ENCODE measurements around the gene ELANE. TPM values are rescaled to one million over a fixed set of nuclear protein-coding genes. Genes with fewer than 3 reads are reported as not detected.

The ELANE gene
- total RNA-seq, 2 experiments from 2014 or later: not detected

DNA sequence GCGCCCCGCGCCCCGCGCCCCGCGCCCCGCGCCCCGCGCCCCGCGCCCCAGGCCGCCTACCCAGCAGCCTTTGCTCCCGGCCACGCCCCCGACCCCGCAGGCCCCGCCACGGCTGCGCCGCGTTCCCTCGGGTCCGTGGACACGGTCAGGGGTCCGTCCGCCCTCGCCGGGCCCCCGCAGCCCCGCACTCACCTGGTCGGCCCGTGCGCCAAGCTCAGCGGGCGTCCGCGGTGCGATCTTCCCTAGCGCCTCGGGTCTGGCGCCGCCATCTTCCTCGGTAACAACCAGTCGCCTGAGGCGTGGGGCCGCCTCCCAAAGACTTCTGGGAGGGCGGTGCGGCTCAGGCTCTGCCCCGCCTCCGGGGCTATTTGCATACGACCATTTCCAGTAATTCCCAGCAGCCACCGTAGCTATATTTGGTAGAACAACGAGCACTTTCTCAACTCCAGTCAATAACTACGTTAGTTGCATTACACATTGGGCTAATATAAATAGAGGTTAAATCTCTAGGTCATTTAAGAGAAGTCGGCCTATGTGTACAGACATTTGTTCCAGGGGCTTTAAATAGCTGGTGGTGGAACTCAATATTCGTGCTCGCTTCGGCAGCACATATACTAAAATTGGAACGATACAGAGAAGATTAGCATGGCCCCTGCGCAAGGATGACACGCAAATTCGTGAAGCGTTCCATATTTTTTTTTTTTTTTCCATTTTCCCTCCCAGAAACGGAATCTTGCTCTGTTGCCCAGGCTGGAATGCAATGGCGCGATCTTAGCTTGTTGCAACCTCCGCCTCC lies 41.0 kb downstream of the ELANE start, which contains the start of the genes MED16 and RNU6-9:
TSS of gene MED16 (minus strand) at position 294 of the 796 bp plus-strand sequence. CDS start 2,056 bp downstream, outside the sequence.
TSS of gene RNU6-9 (plus strand) at position 591 of the 796 bp plus-strand sequence.
- Mint-ChIP-seq H3K4me3 (peak within 1 kb of the TSS; percentile 83), H3K9me3 (no peaks in the 10 kb centered on the region), H3K36me3 (peaks cover 16% of the 10 kb centered on the region), H3K27me3 (peaks cover 3% of the 10 kb centered on the region), H3K27ac (peak within 1 kb of the TSS; percentile 99), H3K4me1 (ENCODE audit: low read depth) (peaks cover 11% of the 10 kb centered on the region)
- DNase-seq: peak; percentile 93
- CTCF ChIA-PET: interaction anchor here (0.7 to 1.2 kb wide), 6 partner anchors 30 to 933 kb away, joined by 3 to 5 read pairs (median 4); partner anchors contain the start of gene WDR18
- POLR2A ChIA-PET: interaction anchor here (0.9 to 2.0 kb wide), 4 partner anchors 9 to 27 kb away, joined by 3 to 7 read pairs (median 5); partner anchors contain the start of gene R3HDM4
- intact Hi-C loops (cut with micrococcal nuclease): loop anchor here (1.0 to 2.0 kb wide), 3 partner anchors 16 to 96 kb away; partner anchors contain the start of gene PTBP1

DNA sequence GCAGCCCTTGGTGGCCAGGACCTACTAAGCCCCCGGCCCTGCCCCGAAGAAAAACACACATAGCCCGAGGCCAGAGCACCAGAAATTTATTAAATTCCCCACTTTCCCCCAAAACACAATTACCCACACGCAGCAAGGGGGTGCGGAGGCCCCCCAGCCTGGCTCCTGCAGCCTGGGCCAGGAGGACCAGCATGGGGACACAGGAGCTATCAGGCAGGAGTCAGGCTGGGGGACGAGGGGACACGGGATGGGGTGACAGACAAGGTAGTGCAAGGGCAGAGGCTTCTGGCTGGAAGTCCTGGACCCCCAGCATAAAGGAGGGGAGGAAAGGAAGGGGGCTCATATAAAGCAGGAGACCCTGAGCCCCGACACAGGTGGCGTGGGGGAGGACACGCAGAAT lies 44.3 kb downstream of the ELANE start:
- intact Hi-C loops (cut with micrococcal nuclease): no loop called here
- Mint-ChIP-seq H3K9me3 (no peaks in the 10 kb centered on the region), H3K4me1 (ENCODE audit: low read depth) (peaks cover 16% of the 10 kb centered on the region), H3K27me3 (peaks cover 3% of the 10 kb centered on the region), H3K4me3 (no peak overlapping the region), H3K36me3 (peaks cover 16% of the 10 kb centered on the region), H3K27ac (no peak overlapping the region)
- DNase-seq: no peak
- ChIA-PET POLR2A (no interaction called here), CTCF (no interaction called here)

GRCh38 chr19:896999-897398 lies 44.9 kb downstream of the ELANE start:
- Mint-ChIP-seq H3K27ac (no peak overlapping the region), H3K36me3 (peaks cover 19% of the 10 kb centered on the region), H3K4me1 (ENCODE audit: low read depth) (peaks cover 17% of the 10 kb centered on the region), H3K27me3 (peaks cover 3% of the 10 kb centered on the region), H3K4me3 (no peak overlapping the region), H3K9me3 (no peaks in the 10 kb centered on the region)
- intact Hi-C loops (cut with micrococcal nuclease): no loop called here
- CTCF ChIA-PET: no interaction called here
- DNase-seq: no peak
- POLR2A ChIA-PET: no interaction called here

- intact Hi-C loops (cut with micrococcal nuclease): no loop called here
- ChIA-PET POLR2A (no interaction called here), CTCF (no interaction called here)
- H3K27ac Mint-ChIP-seq: no peak overlapping the region
- no peak overlapping the region for H3K4me3 Mint-ChIP-seq
- H3K36me3 Mint-ChIP-seq: peaks cover 21% of the 10 kb centered on the region
- no peak for DNase-seq
- H3K27me3 Mint-ChIP-seq: peaks cover 3% of the 10 kb centered on the region
- H3K4me1 Mint-ChIP-seq (ENCODE audit: low read depth): peaks cover 17% of the 10 kb centered on the region
- no peaks in the 10 kb centered on the region for H3K9me3 Mint-ChIP-seq
These were observed 45.4 kb downstream of the ELANE start for GRCh38 chr19:897442-898039.

- Mint-ChIP-seq H3K4me1 (ENCODE audit: low read depth) (peaks cover 10% of the 10 kb centered on the region), H3K27me3 (no peaks in the 10 kb centered on the region), H3K36me3 (peaks cover 16% of the 10 kb centered on the region), H3K9me3 (no peaks in the 10 kb centered on the region), H3K27ac (no peak overlapping the region), H3K4me3 (no peak overlapping the region)
- CTCF ChIA-PET: interaction anchor here (1.0 kb wide), 1 partner anchor 20 kb away, joined by 3 read pairs; no protein-coding TSS in a partner anchor
- intact Hi-C loops (cut with micrococcal nuclease): no loop called here
- POLR2A ChIA-PET: no interaction called here
- DNase-seq: peak; percentile 38
These were observed 46.6 kb downstream of the ELANE start for GRCh38 chr19:898663-899062.

DNA sequence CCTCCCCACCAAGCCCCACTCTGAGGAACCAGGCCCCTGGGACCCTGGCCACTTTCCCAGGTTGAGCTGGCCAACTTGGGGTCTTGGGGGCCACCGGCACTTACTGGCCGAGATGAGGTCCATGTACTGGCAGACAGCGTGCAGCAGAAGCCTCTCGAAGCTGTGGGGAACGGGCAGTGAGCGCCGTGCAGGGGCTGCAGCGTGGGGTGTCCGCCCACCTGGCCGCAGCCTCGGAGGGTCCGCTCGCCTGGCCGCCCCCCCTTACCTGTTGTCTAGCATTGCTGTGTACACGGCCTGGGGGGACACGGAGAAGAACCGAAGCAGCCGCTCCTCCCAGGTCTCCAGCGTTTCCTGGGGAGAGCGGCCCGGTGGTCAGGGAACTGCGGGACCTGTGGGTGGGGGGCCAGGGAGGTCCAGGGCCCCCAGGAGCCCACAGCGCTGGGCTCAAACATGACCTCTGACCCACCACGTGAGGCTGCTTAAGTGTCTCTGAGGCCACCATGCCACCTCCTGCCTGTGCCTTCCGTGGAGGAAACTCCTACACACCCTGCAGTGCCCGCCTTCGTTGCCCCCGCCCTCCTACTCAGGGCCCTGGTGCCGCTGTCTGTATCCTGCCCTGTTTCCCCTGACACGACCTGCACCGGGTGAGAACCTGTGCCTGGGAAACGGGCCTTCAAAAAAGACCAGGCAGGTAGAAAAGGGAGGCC lies 47.4 kb downstream of the ELANE start:
- Mint-ChIP-seq H3K27ac (no peak overlapping the region), H3K27me3 (no peaks in the 10 kb centered on the region), H3K36me3 (peaks cover 19% of the 10 kb centered on the region), H3K4me3 (no peak overlapping the region), H3K9me3 (no peaks in the 10 kb centered on the region), H3K4me1 (ENCODE audit: low read depth) (peaks cover 13% of the 10 kb centered on the region)
- ChIA-PET CTCF (no interaction called here), POLR2A (no interaction called here)
- no peak for DNase-seq
- intact Hi-C loops (cut with micrococcal nuclease): no loop called here

GRCh38 chr19:900043-900301 lies 47.9 kb downstream of the ELANE start:
- Mint-ChIP-seq H3K27ac (no peak overlapping the region), H3K4me1 (ENCODE audit: low read depth) (peaks cover 13% of the 10 kb centered on the region), H3K9me3 (no peaks in the 10 kb centered on the region), H3K4me3 (no peak overlapping the region), H3K36me3 (peaks cover 19% of the 10 kb centered on the region), H3K27me3 (no peaks in the 10 kb centered on the region)
- intact Hi-C loops (cut with micrococcal nuclease): no loop called here
- ChIA-PET CTCF (no interaction called here), POLR2A (no interaction called here)
- no peak for DNase-seq

- Mint-ChIP-seq H3K27ac (no peak overlapping the region), H3K4me3 (no peak overlapping the region), H3K27me3 (no peaks in the 10 kb centered on the region), H3K9me3 (no peaks in the 10 kb centered on the region), H3K36me3 (peaks cover 19% of the 10 kb centered on the region), H3K4me1 (ENCODE audit: low read depth) (peaks cover 13% of the 10 kb centered on the region)
- CTCF ChIA-PET: no interaction called here
- POLR2A ChIA-PET: no interaction called here
- peak; percentile 56 for DNase-seq
- intact Hi-C loops (cut with micrococcal nuclease): no loop called here
These were observed 48.4 kb downstream of the ELANE start for GRCh38 chr19:900302-901111.

GRCh38 chr19:901216-902092 lies 49.4 kb downstream of the ELANE start:
- H3K27me3 Mint-ChIP-seq: no peaks in the 10 kb centered on the region
- POLR2A ChIA-PET: interaction anchor here (1.1 kb wide), 1 partner anchor 9 kb away, joined by 3 read pairs; the partner anchor contains the start of genes MED16 and RNU6-9
- CTCF ChIA-PET: no interaction called here
- no peak for DNase-seq
- peaks cover 20% of the 10 kb centered on the region for H3K4me1 Mint-ChIP-seq (ENCODE audit: low read depth)
- H3K4me3 Mint-ChIP-seq: no peak overlapping the region
- no peaks in the 10 kb centered on the region for H3K9me3 Mint-ChIP-seq
- H3K36me3 Mint-ChIP-seq: peaks cover 18% of the 10 kb centered on the region
- H3K27ac Mint-ChIP-seq: no peak overlapping the region
- intact Hi-C loops (cut with micrococcal nuclease): no loop called here

DNA sequence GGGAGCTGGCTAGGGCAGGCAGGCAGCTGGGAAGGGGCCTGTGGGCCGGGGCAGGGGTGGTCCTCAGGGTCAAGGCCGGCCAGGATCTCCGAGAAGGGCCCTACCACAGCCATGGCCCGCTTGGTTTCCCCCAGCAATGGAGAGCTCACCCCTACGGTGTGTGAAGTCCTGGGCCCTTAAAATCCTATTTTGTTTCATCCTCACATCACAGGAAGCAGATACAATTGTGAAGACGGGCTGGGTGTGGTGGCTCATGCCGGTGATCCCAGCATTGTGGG lies 49.9 kb downstream of the ELANE start:
- Mint-ChIP-seq H3K27me3 (no peaks in the 10 kb centered on the region), H3K9me3 (no peaks in the 10 kb centered on the region), H3K27ac (no peak overlapping the region), H3K4me3 (no peak overlapping the region), H3K4me1 (ENCODE audit: low read depth) (peaks cover 26% of the 10 kb centered on the region), H3K36me3 (peaks cover 13% of the 10 kb centered on the region)
- no peak for DNase-seq
- CTCF ChIA-PET: no interaction called here
- intact Hi-C loops (cut with micrococcal nuclease): no loop called here
- POLR2A ChIA-PET: interaction anchor here (1.1 kb wide), 1 partner anchor 9 kb away, joined by 3 read pairs; the partner anchor contains the start of genes MED16 and RNU6-9

GRCh38 chr19:902446-903226 lies 50.5 kb downstream of the ELANE start:
- H3K27ac Mint-ChIP-seq: no peak overlapping the region
- peaks cover 32% of the 10 kb centered on the region for H3K4me1 Mint-ChIP-seq (ENCODE audit: low read depth)
- no peak for DNase-seq
- POLR2A ChIA-PET: interaction anchor here (1.1 to 1.7 kb wide), 2 partner anchors 10 to 29 kb away, joined by 3 read pairs; partner anchors contain the start of genes MED16 and RNU6-9
- H3K9me3 Mint-ChIP-seq: no peaks in the 10 kb centered on the region
- intact Hi-C loops (cut with micrococcal nuclease): no loop called here
- CTCF ChIA-PET: no interaction called here
- peaks cover 11% of the 10 kb centered on the region for H3K36me3 Mint-ChIP-seq
- H3K27me3 Mint-ChIP-seq: no peaks in the 10 kb centered on the region
- no peak overlapping the region for H3K4me3 Mint-ChIP-seq
